ENCODE results near the gene ALCAM.

DNA sequence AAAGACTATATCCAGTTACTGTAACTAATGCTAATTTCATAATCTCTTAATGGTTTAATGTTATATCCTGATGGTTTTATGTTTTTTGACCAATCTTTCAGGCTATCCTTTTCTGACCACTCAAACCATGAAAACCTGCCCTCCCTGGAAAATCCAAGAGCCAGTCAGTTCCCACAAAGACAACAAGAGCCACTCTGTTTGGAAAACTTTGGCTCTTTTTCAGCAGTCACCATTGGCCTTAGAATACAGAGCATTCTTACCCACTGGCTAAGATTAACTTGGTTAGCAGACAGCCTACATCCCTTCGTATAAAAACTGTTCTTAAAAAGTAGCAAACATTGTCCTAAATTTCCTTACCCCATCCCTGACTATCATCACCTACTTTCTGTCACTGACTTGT lies 32.9 kb downstream of the ALCAM start:
- TF ChIP-seq, protein P1, sequence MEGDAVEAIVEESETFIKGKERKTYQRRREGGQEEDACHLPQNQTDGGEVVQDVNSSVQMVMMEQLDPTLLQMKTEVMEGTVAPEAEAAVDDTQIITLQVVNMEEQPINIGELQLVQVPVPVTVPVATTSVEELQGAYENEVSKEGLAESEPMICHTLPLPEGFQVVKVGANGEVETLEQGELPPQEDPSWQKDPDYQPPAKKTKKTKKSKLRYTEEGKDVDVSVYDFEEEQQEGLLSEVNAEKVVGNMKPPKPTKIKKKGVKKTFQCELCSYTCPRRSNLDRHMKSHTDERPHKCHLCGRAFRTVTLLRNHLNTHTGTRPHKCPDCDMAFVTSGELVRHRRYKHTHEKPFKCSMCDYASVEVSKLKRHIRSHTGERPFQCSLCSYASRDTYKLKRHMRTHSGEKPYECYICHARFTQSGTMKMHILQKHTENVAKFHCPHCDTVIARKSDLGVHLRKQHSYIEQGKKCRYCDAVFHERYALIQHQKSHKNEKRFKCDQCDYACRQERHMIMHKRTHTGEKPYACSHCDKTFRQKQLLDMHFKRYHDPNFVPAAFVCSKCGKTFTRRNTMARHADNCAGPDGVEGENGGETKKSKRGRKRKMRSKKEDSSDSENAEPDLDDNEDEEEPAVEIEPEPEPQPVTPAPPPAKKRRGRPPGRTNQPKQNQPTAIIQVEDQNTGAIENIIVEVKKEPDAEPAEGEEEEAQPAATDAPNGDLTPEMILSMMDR (IDR thresholded peaks at IDR 0.05): no peak
- TF ChIP-seq POLR2A (IDR thresholded peaks at IDR 0.05): no peak
